HG02759 (cell line): ENCODE results near the gene ESRRB.

Experiments
- ATAC-seq: cut with Tn5 transposase; IDR thresholded peaks from one replicate; pipeline ENCODE4 v1.9.1; 2021; ENCODE audit warnings: mild to moderate bottlenecking, moderate library complexity; ENCODE audit not compliant: unreplicated experiment

The ESRRB gene

DNA sequence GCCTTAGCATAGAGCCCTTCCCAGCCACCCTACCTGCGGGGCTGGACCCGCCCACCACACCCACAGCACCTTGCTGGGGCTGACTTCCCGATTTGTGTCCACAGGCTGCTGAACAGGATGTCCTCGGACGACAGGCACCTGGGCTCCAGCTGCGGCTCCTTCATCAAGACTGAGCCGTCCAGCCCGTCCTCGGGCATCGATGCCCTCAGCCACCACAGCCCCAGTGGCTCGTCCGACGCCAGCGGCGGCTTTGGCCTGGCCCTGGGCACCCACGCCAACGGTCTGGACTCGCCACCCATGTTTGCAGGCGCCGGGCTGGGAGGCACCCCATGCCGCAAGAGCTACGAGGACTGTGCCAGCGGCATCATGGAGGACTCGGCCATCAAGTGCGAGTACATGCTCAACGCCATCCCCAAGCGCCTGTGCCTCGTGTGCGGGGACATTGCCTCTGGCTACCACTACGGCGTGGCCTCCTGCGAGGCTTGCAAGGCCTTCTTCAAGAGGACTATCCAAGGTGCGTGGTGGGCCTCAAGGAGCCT lies 63.4 kb downstream of the ESRRB start:
- no peak for ATAC-seq

DNA sequence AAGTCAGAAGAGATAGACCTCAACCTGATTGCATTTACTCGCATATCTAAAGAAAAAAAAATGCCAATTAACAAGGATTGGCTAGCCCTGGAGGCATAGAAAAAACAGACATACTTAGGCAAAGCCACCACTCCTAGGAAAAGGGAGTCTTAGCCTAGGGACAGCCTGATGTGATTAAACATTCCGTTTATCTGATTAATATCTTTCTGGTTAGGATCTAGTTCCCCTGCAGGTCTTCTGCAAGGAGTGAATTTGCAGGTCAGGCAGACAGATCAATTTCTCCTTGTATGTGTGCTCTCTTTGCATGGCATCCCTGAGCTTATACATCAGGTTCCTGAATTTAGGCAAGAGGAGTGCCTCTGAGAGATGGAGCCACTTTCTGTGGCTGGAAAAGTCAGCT lies 70.5 kb downstream of the ESRRB start:
- ATAC-seq: no peak

DNA sequence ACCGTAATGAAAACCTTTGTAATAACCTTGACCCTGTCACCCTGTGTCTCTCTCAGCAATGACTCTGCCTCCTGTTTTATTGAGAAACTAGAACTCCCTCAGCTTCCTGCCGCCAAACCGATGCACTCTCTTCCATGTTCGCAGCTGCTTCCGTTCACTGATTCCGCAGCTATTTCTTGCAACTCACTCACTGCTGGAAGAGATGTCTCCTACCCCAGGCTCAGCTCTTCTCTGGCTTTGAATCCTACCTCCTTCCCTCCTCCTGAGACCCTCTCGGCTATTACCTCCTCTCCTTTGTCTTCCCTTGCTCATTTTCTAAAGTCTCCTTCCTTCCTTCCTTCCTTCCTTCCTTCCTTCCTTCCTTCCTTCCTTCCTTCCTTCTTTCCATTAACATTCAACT lies 71.0 kb downstream of the ESRRB start:
- no peak for ATAC-seq

DNA sequence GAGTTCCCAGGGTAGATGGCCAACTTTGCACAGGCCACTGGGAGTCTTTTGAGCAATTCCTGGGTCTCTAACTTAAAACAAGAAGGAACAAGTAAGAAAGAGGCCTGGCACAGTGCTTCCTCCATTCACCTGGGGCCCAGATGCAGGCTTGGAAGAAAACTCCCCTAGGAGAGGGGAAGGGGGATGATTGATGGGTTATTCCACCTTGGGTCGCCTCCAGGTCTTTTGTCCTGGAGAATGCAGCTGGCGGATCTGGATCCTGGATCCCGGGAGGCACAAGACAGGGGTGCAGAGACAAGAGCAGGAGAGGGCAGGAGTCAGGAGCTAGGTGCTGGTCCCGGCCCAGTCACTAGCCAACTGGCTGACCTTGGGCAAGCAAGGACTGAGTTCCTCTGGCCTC lies 74.5 kb downstream of the ESRRB start:
- no peak for ATAC-seq

DNA sequence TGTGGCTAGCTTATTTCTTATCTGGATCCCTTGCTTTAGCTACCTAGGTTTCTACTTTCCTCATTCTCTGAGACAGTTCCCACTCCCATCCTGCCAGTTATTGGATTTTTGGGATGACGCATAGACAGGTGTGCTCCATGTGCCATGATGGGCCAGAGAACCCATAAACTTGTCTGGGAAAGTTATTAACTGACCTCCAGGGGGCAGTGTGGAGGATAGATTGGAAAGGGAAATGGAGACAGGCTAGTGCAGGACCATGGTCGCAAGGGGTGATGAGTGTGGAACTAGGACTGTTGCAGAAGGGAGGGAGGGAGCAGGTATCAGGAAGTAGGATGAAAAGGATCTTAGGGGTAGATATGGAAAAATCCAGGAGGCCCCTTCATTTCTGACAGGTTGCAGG lies 80.3 kb downstream of the ESRRB start:
- no peak for ATAC-seq

DNA sequence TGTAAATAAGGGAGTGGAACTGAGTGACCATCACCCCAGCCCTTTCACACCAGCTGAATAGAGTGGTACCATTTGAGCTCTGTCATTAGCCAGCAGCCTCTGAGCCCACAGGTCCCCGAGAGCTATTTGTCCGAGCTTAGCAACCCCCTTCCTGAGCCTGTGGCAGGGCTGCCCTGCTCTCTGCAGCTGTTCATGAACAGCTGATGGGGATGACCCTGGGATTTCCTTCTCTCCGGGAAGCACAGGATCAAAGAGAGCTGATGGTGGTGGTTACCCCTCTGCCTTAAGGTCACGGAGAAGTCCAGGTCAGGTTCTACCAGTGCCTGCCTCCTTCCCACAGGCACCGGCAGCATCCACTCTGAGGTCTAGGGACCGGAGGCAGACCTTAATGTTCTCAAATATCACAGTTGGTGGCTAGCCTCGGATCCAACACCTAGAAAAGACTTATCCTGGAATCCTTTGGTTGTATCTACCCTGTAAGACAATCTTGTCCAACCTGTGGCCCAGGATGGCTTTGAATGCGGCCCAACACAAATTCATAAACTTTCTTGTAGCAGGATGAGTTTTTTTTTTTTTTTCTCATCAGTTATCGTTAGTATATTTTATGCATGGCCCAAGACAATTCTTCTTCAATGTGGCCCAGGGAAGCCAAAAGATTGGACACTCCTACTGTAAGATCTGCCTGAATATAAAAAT lies 81.1 kb downstream of the ESRRB start:
- no peak for ATAC-seq

DNA sequence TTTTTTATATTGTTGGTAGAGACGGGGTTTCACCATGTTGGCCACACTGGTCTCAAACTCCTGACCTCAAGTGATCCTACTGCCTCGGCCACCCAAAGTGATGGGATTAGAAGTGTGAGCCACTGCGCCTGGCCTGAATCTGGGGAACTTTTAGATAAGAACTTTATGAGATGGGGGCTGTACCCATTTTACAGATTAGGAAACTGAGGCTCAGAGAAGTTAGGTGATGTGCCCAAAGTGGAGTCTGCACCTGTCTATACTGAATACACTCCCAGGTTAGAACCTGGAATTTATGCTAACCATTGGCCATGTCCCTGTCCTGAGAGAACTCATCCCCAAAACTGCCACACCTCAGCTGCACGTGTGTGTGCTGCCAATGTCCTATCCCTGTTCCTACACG lies 81.9 kb downstream of the ESRRB start:
- ATAC-seq: no peak

DNA sequence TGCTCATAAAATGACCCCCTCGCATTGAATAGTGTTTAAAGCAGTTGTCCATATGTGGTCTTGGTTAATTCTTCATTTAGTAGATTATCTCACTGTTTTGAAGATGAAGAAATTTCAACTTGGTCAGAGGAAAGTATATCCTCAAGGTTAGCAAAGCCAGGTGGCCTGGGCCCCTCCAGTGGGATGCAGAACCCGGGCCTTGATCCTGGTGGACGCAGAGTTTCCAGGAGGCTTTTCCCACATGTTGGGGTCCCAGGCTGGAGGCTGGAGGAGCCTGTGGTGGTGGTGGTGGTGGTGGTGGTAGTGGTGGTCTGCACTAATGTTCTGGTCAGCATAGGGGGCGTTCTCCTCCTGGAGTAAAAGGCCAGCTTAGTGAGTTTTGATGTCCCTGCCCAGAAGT lies 85.9 kb downstream of the ESRRB start:
- no peak for ATAC-seq

DNA sequence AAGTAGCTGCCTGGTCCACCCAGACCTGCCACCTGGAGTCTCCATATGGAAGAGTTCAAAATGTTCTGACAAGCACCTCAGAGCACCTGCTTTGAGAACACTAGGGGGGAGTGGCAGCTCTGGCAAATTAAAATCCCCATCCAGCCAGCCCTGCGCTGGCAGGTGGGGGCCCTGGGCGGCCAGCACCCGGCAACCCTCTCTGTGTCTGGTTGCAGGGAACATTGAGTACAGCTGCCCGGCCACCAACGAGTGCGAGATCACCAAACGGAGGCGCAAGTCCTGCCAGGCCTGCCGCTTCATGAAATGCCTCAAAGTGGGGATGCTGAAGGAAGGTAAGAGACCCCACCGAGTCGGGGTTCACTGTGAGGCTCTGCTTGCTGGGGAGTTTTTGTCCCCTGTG lies 86.4 kb downstream of the ESRRB start:
- no peak for ATAC-seq

DNA sequence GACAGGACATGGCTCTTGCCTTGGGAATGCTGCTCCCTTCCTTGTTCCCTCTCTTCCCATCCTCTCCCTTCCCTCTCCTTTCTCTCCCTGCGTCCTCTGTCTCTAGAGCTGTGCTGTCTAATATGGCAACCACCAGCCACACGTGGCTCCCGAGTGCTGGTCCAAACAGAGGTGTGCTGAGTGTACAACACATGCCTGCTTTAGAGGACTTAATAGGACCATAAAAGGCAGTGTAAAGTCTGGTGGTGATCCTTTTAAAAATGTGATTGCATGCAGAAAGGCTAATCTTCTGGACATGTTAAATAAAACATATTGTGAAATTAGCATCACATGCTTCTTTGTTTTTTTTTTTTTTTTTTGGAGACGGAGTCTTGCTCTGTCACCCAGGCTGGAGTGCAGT lies 87.2 kb downstream of the ESRRB start:
- ATAC-seq: no peak

DNA sequence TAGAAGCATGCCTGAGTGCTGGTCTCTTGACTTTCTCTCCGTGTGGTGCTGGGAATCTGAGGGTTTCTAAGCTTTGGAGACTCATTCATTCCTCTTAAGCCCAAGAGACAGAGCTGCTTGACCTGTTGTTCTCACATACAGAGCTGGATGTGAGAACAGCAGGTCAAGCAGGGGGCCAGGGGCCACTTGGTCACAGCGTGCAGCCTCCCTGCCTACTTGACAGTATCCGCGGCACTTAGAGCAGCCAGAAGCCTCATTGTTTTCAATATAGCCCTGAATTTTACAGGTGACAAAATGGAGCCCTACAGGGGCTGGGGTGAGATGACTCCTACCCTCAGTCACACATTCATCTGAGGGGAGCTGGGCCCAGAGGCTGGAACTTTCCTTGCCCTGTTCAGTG lies 88.9 kb downstream of the ESRRB start:
- no peak for ATAC-seq

DNA sequence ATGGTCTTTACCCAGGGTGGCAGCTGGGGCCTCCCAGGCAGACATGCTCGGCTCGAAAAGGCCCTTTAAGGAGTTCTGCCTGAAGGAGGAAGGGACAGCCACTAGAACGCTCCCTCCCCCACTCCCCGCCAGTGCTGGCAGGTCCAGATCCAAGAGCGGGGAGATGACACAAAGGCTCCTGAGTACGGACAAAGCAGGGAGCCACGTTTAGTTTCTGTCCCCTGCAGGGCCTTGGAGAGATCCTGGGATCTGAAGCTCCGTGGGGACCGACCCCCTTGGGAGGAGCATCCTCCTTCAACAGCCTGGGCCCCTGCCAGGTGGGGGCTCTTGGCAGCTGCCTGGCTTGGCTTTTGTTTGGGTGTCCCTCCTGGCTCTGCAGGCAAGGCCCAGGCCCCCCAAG lies 89.7 kb downstream of the ESRRB start:
- ATAC-seq: no peak

DNA sequence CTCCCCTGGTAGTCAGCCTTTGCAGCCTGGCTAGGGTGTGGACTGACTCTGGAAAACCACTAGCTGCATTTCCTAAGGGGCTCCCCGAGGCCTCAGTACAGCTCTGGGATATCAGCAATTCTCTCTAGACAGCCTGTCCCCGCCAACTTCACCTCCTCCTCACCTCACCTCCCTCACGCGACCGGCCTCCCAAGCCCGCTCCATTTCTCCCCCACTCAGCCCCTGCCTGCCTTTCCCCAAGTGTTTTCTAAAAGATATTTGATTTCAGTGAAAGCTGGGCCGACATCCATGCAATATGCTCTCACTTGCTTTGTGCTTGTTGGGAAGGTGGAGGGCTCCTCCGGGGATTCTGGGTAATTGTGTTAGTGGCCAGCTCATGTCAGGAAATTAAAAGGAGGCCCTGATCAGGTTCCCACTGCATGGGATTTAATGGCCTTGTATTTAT lies 91.8 kb downstream of the ESRRB start:
- ATAC-seq: no peak

DNA sequence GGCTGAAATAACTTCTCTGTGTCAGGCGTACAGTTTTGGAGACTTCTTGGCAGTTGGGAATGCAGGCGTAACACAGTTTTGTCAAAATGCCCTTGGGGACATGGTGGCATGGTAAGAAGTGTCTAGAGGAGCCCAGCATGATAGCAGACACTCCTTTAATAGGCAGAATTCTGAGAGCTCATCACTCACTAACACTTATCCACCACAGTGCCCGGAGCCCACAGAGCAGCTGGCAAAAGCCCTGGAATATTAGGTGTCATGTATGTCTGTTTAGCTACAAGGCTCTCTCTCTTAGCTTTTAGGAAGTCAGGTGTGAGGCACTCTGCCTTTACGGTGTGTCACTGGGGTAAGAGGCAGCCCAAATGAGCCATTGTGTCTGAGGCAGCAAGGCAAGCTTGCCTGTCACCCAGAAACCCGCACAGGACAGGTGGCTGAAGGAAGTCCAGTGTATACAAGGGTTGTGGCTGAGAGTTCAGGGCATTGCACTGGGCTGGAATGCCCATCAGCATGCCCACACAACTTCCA lies 96.3 kb downstream of the ESRRB start:
- ATAC-seq: no peak

DNA sequence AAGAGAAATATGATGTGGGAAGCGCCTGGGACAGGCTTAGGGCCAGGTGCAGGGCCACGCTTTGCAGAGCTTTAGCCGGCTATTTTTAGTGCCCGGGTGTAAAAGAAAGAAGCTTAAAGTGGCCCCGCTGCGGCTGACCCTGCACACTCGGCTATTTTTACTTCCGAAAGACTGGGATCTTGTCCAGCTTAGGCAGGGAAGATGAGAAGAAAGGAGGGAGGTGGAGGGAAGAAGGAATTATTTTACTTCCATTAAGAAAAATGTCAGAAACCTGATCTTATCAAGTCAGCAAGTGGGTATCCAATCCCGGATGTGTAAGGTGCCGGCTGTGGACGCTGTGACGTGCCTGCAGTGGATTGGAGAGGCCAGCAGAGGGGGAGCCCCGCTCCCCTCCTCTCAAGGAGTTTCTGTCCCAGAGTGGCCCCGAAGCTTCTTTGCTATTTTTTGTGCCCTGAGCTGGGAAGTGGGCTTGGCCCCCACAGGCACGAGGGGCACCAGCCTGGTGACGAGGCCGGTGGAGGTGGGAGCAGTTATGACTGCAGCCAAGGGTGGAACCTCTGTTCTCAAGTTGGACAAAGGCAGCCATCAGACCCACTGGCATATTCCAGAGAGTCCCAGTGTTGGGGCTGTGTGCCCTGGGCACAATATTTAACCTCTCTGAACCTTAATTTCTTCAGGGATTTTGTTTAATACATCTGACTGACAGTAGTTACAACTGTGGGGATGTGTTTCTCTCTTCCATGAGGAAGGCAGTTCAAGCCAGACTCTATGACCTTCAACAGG lies 97.7 kb downstream of the ESRRB start:
- ATAC-seq: no peak

DNA sequence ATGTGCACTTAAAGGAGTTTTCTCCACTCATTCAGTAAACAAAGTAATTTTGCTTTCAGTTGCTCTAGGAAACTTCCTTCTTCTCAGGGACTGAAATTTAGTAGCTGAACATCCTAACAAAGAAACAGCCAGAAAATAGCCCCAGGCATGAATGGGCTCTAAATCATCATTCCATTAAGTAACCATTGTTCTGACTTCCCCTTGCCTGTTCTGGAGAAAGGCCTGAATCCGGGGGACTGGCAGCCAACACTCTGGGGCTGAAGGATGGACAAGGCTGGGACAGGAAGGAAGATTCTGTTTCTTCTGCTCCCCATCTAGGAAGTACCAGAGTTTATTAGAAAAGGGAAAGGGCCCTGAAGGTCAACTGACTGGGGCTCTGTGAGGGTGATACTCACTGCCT lies 104.5 kb downstream of the ESRRB start:
- no peak for ATAC-seq

DNA sequence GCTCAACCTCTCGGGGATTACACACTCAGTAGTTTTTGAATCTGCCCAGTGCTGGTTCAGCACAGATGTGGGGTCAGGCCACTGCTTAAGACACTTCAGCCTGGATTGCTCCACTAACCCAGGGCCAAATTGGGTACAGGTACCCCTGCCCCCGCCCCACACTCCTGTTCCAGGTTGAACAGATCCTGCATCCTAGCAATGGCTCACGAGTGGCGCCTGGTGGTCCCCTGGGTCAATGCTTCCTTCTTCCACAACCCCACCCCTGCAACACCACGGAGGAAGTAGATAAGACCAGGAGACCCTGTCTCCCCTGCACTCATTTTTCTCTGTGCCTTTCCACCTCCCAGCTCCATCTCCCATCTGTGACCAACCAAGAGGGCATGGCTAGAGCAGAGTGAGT lies 108.4 kb downstream of the ESRRB start:
- no peak for ATAC-seq

DNA sequence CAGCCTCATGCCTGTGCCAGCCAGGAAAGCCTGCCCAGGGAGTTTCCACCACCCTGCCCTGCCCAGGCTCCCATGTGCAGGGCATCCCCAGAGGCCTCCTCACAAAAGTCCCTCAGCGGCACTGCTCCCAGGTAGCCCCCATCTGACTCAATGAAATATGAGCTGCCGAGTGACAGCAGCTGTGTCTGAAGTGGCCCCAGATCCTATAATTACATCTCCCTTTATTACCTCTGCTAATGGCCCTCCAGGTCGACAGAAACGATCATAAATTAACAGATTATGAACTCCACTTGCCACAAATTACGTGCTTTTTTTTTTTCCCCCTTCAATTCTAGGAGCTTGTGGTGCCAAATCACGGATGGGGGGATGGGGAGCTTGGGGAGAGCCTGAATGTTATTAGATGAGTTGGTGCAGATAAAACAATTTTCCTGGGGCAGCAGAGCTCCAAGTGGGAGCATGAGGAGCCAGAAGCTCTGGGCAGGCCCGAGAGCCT lies 110.4 kb downstream of the ESRRB start:
- no peak for ATAC-seq

DNA sequence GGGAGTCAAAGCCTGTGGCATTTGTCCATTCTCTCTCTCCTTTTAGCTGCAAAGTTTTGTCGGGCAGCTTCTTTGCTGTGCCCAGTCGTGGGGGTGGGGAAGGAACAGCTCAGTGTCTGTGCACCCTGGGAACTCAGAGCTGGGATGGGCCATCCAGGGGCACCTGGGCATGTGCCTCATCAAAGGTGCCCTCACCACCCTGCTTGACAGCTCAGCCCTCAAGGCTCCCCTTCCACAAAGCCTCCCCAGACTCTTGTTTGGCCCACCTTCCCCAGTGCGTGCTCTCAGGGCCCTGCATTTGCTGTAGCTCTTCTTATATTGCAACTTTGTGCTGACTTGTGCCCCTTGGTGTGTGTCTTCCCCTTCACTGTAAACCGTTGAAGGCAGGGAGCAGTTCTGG lies 112.6 kb downstream of the ESRRB start:
- no peak for ATAC-seq

DNA sequence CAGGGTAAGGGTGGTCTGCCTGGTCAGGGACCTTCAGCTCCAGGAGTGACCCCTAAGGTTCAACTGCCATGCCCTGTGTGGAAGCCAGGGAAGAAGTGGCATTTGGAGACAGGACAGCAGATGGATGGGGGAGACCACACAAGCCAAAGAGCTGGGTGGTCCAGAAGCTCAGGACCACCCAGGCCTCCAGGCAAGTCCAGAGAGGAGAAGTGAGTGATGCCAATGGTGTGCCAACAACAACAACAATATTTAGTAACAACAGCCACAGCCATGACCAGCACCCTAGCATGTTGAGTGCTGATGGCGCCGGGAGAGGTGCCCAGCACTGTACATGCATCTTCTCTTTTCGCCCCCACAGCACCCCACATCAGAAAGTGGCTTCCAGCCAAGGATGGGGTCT lies 113.7 kb downstream of the ESRRB start:
- no peak for ATAC-seq

DNA sequence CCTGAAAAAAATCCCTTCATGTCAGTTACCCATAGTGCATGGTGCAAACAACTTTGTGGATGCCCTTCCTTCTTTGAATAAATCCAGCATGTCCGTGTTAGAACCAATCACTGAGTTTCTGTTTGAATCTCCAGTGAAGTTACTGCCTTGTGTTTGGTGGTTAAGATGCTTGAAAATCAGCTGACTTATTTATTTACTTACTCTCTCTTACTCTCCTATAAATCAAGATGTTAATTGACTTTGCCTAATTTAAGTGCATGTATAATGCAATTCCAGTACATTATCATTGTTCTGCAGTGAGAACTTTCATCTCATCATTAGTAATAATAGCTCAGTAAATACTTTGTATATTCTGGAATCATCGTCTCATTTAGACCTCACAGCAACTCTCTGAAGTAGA lies 114.2 kb downstream of the ESRRB start:
- no peak for ATAC-seq

DNA sequence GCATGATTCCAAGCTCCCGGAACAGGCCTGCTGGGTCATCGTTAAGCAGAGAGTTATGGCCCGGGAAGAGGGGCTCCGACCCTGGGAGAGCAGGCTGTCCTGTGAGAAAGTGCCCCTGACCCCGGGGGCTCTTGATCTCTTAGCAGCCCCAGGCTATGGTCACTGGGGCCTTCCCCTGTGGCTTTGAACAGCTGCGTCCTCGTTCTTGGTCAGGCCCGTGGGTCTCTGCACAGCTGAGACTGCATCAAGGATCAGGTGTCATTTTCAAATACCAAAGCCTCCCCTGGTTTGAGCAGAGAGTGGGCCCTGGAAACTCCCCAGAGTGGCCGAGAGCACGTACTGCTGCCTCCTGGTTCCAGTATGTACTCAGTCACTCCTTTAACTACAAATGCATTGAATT lies 114.8 kb downstream of the ESRRB start:
- no peak for ATAC-seq
